ENCODE results near the gene SRGAP1. TPM values are rescaled to one million over a fixed set of nuclear protein-coding genes. Genes with fewer than 3 reads are reported as not detected.
"Not testable (repeated sequence)": the region's sequence is repeated elsewhere in the genome, so short reads cannot be mapped to it uniquely, and the experiment has no call there.

Gene SRGAP1
- polyA plus RNA-seq, 1 donor: 29.7 TPM

DNA sequence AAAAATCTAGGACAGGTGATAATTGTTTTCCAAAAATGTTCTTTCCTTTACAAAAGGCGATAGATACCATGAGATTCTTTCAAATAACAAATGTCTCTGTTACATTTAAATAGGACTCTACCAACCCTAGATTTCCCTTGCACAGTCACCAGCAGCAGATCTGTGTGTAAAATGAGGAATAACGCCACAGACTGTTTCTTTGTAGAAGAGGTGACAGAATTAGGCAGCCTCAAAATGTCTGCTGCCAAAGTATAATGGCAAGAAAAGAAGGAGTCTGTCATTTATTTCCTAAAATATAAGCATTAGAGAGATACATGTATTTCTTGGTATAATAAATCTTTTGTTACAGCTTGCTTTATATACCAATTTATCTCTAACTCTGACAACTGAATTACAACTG is 8.5 kb upstream of the SRGAP1 start:
- no peak for DNase-seq

DNA sequence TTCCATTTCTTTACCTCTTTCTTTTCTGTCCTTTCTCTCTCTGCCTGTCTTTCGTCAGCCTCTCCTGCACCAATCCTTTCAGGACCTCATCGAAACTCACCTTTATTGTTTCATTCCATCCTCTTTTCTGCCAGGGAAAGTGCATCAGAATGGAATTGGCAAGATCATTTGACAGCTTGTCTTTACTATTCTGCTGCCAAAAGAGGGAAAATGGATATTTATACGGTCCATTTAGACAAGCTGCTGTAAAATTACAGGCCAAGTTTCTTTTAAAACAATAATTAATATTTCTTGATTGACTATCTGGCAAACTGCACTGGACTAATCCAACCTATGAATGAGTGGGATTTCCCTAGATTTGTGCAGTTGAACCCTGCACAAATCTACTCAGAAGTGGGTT is 7.6 kb upstream of the SRGAP1 start:
- no peak for DNase-seq

DNA sequence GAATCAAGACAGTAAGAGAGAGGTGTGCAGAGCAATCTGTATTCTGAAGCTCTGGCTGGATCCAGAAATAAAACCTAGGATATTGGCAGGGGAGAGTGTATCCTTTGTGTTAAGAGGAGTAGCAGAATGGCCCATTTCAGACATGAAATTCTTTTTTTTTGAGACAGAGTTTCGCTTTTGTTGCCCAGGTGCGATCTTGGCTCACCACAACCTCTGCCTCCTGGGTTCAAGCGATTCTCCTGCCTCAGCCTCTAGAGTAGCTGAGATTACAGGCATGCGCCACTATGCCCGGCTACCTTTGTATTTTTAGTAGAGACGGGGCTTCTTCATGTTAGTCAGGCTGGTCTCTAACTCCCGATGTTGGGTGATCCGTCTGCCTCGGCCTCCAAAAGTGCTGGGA is 6.1 kb upstream of the SRGAP1 start:
- no peak for DNase-seq

DNA sequence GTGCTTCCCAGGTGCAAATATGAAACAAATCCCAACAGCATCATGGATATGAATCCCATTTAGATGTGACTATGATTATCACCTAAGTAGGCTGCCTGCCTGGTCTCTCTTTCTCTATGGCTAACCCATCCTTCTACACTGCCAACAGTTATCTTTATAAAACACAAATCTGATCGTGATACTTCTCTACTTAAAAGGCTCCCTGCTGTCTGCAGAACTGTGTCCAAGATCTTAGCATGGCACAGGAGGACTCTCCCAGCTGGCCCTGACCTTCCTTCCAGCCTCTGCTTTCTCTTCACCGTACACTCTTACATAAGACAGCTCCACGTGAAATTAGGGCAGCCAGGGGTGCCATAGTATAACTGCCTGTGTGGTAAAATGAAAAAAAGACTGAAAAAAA is 3.5 kb upstream of the SRGAP1 start:
- DNase-seq: no peak

DNA sequence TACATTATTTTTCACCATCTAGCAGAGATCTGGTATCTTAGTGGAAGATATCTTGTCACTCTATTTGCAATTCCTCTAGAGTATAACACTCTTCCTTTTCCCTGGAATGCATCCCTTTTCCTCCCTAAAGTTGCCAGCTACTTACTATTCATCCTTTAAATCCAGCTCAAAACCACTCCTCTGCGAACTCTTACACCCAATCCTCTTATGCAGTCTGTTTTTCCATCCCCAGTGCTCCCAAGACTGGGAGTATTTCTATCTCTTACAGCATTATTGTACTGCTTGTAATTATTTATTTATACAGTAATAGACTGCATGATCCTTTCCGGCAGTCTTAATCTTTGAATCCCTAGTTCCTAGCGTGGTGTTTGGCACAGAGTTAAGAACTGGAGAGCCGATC is 2.9 kb upstream of the SRGAP1 start:
- DNase-seq: no peak

DNA sequence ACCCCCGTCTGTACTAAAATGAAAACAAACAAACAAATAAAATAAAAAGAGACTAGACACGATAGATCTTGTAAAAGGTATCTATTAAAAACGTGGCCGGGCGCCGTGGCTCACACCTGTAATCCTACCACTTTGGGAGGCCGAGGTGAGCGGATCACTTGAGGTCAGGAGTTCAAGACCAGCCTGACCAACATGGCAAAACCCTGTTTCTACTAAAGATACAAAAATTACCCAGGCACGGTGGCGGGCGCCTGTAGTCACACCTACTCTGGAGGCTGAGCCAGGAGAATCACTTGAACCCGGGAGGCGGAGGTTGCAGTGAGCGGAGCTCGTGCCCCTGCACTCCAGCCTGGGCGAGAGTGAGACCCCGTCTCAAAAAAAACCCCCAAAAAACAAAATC is 1.8 kb upstream of the SRGAP1 start:
- not testable (repeated sequence) for DNase-seq

DNA sequence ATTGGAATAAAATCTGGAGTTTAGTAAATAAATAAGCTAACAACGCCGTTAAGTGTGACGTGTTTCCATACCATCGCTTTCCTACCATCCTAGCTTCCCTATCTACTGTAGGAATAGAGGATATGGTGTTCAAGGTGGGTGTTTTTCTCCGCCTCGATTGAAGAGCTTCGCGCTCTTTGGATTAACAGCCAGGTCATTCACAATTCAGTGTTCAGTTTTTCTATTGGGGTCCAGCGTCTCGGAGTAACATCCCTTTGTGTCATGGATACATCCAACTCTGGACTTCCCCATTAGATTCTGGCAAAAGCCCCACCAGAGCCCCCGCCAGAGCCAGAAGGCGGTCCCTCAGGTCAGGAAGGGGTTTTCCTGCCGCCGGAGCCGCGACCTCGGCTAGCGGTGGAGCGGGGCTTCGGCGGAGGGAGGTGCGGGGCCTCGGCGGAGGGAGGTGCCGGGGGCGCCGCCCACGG is 1.2 kb upstream of the SRGAP1 start:
- DNase-seq: no peak

DNA sequence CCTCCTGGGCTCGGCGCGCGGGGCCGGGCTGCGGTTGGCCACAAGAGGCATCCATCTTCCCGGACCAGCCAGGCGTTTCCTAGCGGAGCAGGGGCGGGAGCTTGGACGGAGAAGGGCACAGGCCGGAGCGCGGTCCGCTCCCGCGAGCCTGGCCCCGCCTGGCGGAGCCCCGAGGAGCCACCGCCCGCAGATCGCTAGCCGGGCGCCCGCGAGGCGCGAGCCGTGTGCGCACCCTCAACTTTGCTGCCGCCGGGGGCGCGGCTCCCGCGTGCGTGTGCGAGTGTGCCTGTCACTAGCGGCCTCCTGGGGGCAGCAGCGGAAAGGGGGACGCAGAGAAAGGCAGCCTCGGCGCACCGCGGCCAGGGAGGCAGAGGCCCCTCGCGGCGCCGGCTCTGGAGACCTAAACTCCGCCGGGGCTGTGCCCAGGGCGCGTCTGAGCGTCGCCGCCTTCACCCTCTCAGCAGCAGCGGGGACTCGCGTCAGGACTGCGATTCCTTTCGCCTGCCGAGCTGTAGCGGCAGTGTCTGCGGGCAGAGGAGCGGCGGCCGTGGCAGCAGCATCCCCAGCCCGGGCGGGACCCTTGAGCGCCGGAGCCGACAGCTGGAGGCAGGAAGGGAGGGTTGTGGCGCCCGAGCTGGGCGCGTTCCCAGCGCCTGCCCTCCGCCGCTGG is 644 bp upstream of the SRGAP1 start:
- peak; percentile 91 for DNase-seq

DNA sequence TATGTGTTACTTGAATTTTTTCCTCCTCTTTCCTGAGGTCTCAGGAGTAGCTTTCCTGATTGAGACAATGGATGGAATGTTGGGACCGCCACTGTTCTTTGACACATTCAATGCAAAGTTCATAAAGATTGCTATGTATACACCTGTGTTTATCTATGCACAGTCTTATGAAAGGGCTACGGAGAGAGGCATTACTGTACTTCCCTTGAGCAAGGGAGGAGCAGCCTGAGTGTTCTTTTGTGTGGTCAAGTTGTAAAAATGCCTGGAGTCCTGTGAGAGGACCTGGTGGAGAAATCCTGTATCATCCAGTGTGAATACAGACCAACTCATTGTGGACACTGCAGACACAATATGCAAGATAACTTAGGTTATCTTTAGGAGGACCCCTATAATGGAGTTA is 1.2 kb downstream of the SRGAP1 start:
- DNase-seq: no peak

DNA sequence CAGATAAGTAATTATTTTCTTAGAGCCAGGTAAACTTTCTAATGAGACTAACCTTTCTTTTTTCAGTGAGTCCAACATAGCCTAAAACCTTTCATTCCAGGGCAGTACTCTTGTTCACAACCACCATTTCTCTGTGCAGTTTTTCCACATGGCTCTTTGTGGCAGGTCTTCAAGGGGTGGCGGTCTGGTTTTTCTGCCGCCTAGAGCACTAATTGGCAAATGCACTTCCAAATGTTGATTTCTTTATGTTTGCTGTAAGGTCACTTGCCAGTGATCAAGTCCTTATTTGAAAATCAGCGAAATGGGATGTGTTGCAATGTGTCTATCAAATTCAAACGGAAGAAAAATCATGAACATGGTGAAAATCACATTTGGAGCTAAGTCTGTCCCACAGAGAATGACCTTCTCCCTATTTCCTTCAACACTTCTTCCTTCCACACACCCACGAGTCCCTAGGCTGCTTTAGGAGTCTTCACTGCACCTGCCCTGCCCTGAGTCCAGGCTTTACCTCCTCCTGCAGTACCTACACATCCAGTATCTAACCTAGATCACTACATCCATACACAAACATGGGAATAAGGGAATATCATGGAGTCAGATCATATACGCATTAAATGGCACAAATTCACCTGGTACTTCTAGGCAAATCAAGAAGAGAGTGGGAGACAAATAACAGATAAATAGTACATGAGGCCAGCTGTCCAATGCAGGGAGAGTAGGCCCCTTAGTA is 1.9 kb downstream of the SRGAP1 start:
- no peak for DNase-seq

DNA sequence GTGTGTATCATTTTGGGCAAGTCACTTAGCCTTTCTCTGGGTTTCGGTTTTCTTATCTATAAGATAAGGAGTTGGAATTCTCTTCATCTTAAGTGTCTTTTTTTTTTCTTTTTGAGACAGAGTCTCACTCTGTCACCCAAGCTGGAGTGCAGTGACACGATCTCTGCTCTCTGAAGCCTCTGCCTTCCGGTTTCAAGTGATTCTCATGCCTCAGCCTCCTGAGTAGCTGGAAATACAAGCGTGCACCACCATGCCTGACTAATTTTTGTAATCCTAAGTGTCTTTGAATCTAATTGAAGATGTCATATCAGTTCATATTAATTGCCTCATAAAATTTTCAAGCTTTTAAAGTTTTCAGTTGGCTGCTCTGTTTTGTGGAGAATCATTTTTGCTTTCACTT is 4.0 kb downstream of the SRGAP1 start:
- DNase-seq: no peak

DNA sequence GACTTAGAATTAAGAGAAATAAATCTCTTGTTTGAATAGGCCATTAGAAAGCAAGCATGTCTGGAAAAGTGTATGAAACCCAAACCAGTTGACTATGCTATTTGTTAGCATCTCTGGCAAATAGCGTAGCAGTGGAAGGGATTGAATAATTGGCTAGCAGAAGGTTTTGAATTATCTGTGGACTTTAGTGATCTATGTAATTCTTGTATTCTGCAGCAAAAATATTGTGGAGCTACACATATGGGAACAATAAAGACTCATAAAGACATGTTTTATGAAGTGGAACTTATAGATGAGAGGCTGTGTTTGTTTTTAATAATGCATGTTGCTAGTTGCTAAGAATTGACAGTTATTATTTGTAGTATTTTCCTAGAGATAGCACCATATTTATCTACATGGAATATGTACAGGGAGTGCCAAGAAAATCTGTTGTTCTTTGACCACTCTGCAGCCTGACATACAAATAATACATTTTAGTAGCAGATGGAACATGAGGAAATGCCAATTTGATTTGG is 4.7 kb downstream of the SRGAP1 start:
- no peak for DNase-seq

DNA sequence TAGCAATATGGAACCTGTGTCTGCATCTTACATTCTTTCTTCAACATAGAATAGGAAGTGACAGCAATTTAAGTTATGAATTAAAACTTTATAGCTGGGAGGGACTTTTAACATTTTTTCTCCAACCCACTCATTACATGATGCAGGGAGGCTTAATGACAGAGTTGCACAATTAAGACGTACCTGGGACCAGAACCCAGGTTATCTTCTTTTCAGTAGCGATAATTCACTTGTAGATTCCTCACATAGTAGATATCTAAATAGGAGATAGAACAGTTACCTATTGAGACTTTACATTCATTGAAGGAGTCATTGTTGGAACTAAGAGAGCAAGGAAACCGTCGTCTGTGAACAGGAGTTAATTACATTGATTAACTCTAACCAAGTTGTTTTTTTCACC is 5.1 kb downstream of the SRGAP1 start:
- no peak for DNase-seq

DNA sequence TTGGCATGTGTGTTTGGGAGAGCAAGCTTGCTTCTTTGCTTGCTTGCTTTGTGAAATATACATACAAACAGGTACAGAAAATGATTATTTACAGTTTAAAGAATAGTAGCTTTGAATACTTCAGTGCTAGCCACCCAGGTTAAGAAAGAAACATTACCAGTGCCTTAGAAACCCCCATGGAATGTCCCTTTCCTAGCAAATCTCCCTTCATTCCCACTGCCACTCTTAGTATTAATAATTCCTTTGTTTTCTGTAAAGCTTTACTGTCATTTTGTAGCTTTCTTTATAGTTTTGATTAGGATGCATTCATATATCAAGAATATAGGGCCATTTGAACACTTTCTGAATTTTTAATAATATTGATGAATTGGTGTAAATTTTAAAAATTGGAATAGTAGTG is 9.5 kb downstream of the SRGAP1 start:
- no peak for DNase-seq

DNA sequence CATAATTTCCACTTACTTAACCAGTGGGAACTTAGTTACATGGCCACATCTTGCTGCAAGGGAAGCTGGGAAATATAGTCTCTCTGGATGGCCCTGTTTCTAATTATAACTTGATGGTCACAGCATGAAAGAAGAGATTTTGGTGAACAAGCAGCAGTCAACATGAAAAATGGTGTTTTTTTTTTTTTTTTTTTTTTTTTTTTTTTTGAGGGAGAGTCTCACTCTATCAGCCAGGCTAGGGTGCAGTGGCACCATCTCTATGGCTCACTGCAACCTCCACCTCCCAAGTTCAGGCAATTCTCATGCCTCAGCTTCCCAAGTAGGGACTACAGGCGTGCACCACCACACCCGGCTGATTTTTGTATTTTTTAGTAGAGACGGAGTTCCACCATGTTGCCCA is 10.8 kb downstream of the SRGAP1 start:
- no peak for DNase-seq

DNA sequence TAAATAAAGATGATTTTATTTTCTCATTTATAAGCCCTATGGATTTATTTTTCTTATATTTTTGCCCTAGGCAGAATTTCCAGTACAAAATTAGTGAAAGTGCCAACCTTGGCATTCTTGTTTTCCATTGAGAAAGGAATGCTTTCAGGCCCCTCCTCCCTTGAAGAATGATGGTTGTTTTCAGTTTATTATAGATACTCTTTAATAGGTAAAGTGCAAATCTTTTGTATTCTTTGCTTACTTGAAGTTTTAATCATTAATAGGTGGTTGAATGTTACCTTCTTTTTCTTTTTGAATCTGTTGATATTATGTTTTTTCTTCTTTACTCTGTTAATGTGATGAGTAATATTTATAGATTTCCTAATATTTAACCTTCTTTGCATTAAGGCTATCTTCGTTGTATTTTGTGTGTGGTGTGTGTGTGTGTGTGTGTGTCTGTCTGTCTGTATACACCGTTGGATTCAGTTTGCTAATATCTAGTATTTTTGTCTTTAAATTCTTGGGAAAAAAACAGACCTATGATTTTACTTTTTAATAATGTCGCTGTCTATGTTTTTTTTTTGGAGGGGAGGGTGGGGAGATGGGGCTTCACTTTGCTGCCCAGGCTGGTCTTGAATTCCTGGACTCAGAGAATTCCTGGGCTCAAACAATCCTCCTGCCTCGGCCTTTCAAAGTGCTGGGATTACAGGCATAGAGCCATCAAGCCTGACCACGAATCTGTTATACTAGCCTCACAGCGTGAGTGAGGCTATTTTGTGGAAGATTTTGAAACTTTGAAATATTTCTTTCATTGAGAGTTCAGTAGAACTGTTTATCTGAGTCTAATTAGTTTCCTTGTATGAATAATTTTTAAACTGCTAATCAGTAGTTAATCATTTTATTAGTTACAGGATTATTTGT is 13.5 kb downstream of the SRGAP1 start:
- no peak for DNase-seq

DNA sequence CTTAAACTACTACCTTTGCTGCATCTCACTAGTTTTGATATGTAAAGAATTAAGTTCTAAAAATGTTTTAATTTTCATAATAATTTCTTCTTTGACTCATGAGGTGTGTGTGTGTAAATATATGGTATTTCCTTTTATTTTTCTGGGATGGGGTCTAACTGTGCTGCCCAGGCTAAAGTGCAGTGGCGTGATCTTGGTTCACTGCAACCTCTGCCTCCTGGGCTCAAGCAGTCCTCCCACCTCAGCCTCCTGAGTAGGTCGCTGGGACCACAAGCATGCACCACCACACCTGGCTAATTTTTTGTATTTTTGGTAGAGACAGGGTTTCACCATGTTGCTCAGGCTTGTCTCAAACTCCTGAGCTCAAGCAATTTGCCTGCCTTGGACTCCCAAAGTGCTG is 15.4 kb downstream of the SRGAP1 start:
- DNase-seq: not testable (repeated sequence)

DNA sequence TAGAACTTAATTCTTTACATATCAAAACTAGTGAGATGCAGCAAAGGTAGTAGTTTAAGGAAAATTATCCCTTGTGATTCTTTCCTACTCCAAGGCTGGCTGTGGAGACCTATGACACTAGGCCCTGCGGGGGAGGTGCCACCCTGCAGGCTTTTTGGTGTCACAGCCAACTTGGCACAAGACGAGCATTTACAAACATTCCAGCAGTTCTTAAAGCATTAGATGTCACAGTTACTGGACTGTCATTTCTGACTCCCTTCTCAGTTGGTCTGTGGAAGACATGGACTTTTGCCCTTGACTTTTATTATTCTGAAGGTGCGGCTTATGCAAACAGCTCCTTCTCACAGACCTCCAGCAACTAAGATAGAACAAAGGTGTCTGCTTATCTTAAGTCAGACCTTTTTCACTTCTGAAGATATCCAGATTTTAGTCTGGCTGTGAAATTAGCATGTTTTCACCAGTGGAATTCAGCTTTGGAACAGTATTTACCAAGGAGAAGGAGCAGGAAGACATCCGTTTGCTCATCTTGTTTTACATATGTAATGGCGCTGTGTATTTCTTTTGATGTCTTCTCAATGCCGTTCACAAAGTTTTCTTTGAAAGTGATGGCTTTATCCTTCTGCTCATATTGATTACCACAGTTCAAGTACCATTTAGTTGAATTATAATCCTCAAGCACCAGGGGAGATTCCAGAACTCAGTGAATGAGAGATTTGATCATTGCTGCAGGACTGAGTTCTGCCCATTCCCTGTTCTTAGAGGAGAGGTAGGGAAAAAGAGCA is 17.9 kb downstream of the SRGAP1 start:
- DNase-seq: peak; percentile 56

DNA sequence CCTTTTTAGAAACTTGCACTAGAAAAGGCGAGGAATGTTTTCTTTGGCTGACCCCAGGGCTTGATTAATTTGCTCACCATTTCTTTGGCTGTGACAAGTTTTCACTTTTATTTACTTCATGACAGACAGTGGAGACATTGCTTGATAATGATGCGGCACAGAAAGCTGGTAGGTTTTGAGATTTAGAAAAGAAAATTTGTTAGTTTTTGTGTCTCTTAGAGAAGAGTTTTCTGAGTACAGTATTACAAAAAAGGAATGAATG is 18.4 kb downstream of the SRGAP1 start:
- DNase-seq: no peak

DNA sequence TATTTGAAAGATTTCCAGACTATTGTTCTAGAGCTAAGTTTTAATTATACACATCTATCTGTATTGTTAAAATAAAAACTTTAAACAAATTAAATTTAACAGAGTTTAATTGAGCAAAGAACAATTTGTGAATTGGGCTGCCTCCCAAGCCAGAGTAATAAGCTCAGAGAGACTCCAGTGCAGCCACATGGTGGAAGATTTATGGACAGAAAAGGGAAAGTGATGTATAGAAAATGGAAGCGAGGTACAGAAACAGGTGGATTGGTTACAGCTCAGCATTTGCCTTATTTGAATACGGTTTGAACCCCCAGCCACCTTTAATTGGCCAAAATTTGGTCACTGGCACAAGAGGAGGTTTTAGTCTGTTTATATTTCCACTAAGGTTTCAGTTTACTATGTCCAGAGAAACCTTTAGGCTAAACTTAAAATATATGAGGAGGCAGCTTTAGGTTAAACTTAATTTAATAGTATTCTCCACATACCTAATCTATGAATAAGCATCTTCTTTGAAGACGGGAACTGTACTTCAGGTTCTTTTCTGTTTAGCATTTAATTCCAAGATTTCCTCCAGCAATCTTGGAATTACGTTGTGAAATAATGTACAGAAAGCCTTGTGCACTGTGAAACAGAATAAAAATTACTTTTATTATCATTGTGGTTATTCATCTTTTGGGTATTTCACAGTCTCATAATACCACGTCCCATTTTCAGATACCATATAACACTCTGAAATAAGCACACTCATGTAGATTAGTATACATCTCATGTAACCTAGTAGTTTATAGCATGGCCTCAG is 19.4 kb downstream of the SRGAP1 start:
- no peak for DNase-seq

DNA sequence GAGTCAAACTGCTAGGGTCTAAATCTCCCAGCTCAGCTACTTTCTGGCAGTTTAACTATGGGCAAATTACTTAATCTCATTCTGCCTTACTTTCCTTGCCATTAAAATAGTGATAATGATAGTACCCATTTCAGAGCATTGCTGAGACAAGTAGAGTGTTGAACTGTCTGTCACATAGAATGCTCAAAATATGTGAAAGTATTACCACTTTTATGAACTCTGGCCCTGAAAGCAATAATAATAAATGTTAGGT is 19.9 kb downstream of the SRGAP1 start:
- no peak for DNase-seq

DNA sequence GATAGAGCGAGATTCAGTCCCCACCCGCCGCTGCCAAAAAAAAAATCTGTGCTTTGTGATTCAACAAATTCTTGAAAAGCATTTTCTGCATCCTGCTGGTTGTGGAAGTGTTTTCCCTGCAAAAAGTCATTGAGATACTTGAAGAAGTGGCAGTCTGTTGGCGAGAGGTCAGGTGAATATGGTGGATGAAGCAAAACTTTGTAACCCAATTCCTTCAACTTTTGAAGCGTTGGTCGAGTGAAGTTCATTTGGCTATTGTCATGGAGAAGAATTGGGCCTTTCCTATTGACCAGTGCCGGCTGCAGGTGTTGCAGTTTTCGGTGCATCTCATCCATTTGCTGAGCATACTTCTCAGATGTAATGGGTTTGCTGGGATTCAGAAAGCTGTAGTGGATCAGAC is 20.9 kb downstream of the SRGAP1 start:
- DNase-seq: no peak
